ENCODE results near the gene WDR70. TPM values are rescaled to one million over a fixed set of nuclear protein-coding genes. Genes with fewer than 3 reads are reported as not detected.

Gene WDR70
- total and polyA plus RNA-seq, 4 donors = 11.0 to 57.8 (median 26.2) TPM

GRCh38 chr5:37694867-37695266, 315.7 kb downstream of the WDR70 start:
- Histone ChIP-seq H3K9me3 (ENCODE audit: control insufficient read depth in 4 of 4, insufficient read depth in 3 of 4, low read length in 3 of 4) (no peaks in the 10 kb centered on the region), H3K9ac (ENCODE audit: insufficient read depth in 1 of 2, low read length in 2 of 2) (no peak overlapping the region)
- TF ChIP-seq, protein P1, sequence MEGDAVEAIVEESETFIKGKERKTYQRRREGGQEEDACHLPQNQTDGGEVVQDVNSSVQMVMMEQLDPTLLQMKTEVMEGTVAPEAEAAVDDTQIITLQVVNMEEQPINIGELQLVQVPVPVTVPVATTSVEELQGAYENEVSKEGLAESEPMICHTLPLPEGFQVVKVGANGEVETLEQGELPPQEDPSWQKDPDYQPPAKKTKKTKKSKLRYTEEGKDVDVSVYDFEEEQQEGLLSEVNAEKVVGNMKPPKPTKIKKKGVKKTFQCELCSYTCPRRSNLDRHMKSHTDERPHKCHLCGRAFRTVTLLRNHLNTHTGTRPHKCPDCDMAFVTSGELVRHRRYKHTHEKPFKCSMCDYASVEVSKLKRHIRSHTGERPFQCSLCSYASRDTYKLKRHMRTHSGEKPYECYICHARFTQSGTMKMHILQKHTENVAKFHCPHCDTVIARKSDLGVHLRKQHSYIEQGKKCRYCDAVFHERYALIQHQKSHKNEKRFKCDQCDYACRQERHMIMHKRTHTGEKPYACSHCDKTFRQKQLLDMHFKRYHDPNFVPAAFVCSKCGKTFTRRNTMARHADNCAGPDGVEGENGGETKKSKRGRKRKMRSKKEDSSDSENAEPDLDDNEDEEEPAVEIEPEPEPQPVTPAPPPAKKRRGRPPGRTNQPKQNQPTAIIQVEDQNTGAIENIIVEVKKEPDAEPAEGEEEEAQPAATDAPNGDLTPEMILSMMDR (IDR thresholded peaks at IDR 0.05; ENCODE audit: control extremely low read depth, extremely low read depth) = no peak

DNA sequence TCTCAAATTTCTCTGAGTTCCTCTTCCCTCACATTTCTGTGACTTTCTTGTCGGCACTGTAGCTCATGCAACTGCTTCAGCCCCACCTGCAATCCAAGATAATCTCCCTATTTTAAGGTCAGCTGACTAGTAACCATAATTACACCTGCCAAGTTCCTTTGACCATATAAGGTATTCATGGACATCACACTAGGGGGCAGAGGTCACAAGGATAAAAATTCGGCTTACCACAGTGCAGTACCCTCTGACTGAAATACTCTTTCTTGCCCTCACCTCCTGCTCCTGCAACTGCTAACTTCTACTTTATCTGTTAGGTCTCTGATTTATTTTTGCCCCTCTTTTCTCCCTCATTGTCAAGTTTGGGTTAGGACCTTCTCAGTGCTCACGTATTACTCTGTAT, 316.5 kb downstream of the WDR70 start:
- ATAC-seq (ENCODE audit: insufficient read depth, low FRiP score) (no peak), DNase-seq (no peak)
- no peaks in the 10 kb centered on the region for H3K4me1 ChIP-seq (ENCODE audit: control insufficient read depth in 5 of 5, insufficient read depth in 5 of 5, low read length in 5 of 5)
- H3K36me3 ChIP-seq (ENCODE audit: control insufficient read depth in 4 of 4, insufficient read depth in 4 of 4, low read length in 4 of 4) = peaks cover 0 to 9% (median 3%) of the 10 kb centered on the region in 4 donors
- H3K4me3 ChIP-seq = no peak overlapping the region
- no peak overlapping the region for H3K27ac ChIP-seq (ENCODE audit: low read depth in 1 of 2, low read length in 1 of 2)
- H3K9ac ChIP-seq (ENCODE audit: insufficient read depth in 1 of 2, low read length in 2 of 2) = no peak overlapping the region
- TF ChIP-seq, protein P1 (IDR thresholded peaks at IDR 0.05; ENCODE audit: control extremely low read depth, extremely low read depth) = no peak
- WGBS, 2 donors = 92 to 93% methylated on average over 3 of the region's 3 CpGs
- no peaks in the 10 kb centered on the region for H3K9me3 ChIP-seq (ENCODE audit: control insufficient read depth in 4 of 4, insufficient read depth in 3 of 4, low read length in 3 of 4)
- no peaks in the 10 kb centered on the region for H3K27me3 ChIP-seq (ENCODE audit: control insufficient read depth in 3 of 3, insufficient read depth in 3 of 3, low read length in 2 of 3)

More at GRCh38 chr5:37694867-37695266, 315.7 kb downstream of the WDR70 start:
- ATAC-seq (ENCODE audit: insufficient read depth, low FRiP score) (no peak), DNase-seq (no peak)
- no peak overlapping the region for H3K27ac ChIP-seq (ENCODE audit: low read depth in 1 of 2, low read length in 1 of 2)
- H3K4me1 ChIP-seq (ENCODE audit: control insufficient read depth in 5 of 5, insufficient read depth in 5 of 5, low read length in 5 of 5) = no peaks in the 10 kb centered on the region
- no peaks in the 10 kb centered on the region for H3K27me3 ChIP-seq (ENCODE audit: control insufficient read depth in 3 of 3, insufficient read depth in 3 of 3, low read length in 2 of 3)
- H3K36me3 ChIP-seq (ENCODE audit: control insufficient read depth in 4 of 4, insufficient read depth in 4 of 4, low read length in 4 of 4) = peaks cover 0 to 3% (median 2%) of the 10 kb centered on the region in 4 donors
- no peak overlapping the region for H3K4me3 ChIP-seq

GRCh38 chr5:37696190-37697021, 317.3 kb downstream of the WDR70 start:
- TF ChIP-seq, protein P1 (IDR thresholded peaks at IDR 0.05; ENCODE audit: control extremely low read depth, extremely low read depth) = no peak
- no peak overlapping the region for H3K9ac ChIP-seq (ENCODE audit: insufficient read depth in 1 of 2, low read length in 2 of 2)
- H3K9me3 ChIP-seq (ENCODE audit: control insufficient read depth in 4 of 4, insufficient read depth in 3 of 4, low read length in 3 of 4) = no peaks in the 10 kb centered on the region
- no peak overlapping the region for H3K27ac ChIP-seq (ENCODE audit: low read depth in 1 of 2, low read length in 1 of 2)
- H3K36me3 ChIP-seq (ENCODE audit: control insufficient read depth in 4 of 4, insufficient read depth in 4 of 4, low read length in 4 of 4) = peaks cover 0 to 12% (median 3%) of the 10 kb centered on the region in 4 donors
- H3K27me3 ChIP-seq (ENCODE audit: control insufficient read depth in 3 of 3, insufficient read depth in 3 of 3, low read length in 2 of 3) = no peaks in the 10 kb centered on the region
- H3K4me3 ChIP-seq = no peak overlapping the region
- ATAC-seq (ENCODE audit: insufficient read depth, low FRiP score) (no peak), DNase-seq (no peak)
- WGBS, 2 donors = 94 to 96% methylated on average over 5 of the region's 5 CpGs
- H3K4me1 ChIP-seq (ENCODE audit: control insufficient read depth in 5 of 5, insufficient read depth in 5 of 5, low read length in 5 of 5) = no peaks in the 10 kb centered on the region

Measured in lung (tissue), 12 donors.